PC-3 (cell line): Measurements from ENCODE around the gene SYT7. TPM values are rescaled to one million over a fixed set of nuclear protein-coding genes. Genes with fewer than 3 reads are reported as not detected.

ENCODE experiments used
- ATAC-seq: fragments of 200-7000 bp; cut with Tn5 transposase; 2 replicates; pipeline ENCODE4 v1.9.1; 2020; ENCODE audit warnings: mild to moderate bottlenecking, moderate library complexity
- BruUV-seq: library from RNA; stranded (reverse); fragments of 400-500 nt; replicated peaks from 2 replicates; lab custom pipeline; 2021; lab: Mats Ljungman, UMichigan
- CTCF ChIA-PET: fragments of 300-600 bp; sonication (Branson Sonifier 250); formaldehyde crosslinking; loops from one replicate; lab custom pipeline; 2022; ENCODE audit warnings: antibody characterized with exemption; lab: Charles Lee
- POLR2A ChIA-PET: fragments of 300-600 bp; sonication (Branson Sonifier 250); formaldehyde crosslinking; loops from one replicate; lab custom pipeline; 2022; ENCODE audit warnings: antibody characterized with exemption; ENCODE audit not compliant: unreplicated experiment; lab: Charles Lee
- DNase-seq: peaks from one replicate; pipeline ENCODE4 v3.0.0-alpha.2; 2015
- H2AFZ ChIP-seq: fragments of 300-600 bp; sonication (generic); 2 replicates; pipeline ENCODE4 v1.6.0; 2016; ENCODE audit warnings: antibody characterized with exemption, low read length
- H3F3A ChIP-seq: fragments of 300-600 bp; sonication (generic); one replicate; pipeline ENCODE4 v1.6.0; 2017; ENCODE audit warnings: antibody characterized with exemption, low read length, control low read depth, mild to moderate bottlenecking; ENCODE audit not compliant: unreplicated experiment
- H3K27ac ChIP-seq: fragments of 300-600 bp; sonication (generic); 2 replicates; pipeline ENCODE4 v1.5.1; 2016; ENCODE audit warnings: mild to moderate bottlenecking, low read length
- H3K27me3 ChIP-seq: fragments of 300-600 bp; sonication (generic); 2 replicates; pipeline ENCODE4 v1.6.1; 2016; ENCODE audit warnings: low read length, mixed read lengths
- H3K36me3 ChIP-seq: fragments of 300-600 bp; sonication (generic); 2 replicates; pipeline ENCODE4 v1.6.1; 2016; ENCODE audit warnings: low read depth, mixed run types, low read length, mixed read lengths
- H3K4me1 ChIP-seq: fragments of 300-600 bp; sonication (generic); 2 replicates; pipeline ENCODE4 v1.5.1; 2016; ENCODE audit warnings: low read length; ENCODE audit not compliant: insufficient read depth
- H3K4me2 ChIP-seq: fragments of 300-600 bp; sonication (generic); 2 replicates; pipeline ENCODE4 v1.6.0; 2016; ENCODE audit warnings: low read length
- H3K4me3 ChIP-seq: fragments of 300-600 bp; sonication (generic); 2 replicates; pipeline ENCODE4 v1.5.1; 2016; ENCODE audit warnings: mild to moderate bottlenecking, low read length, mixed read lengths
- H3K79me2 ChIP-seq: fragments of 300-600 bp; sonication (generic); 2 replicates; pipeline ENCODE4 v1.6.1; 2017; ENCODE audit warnings: low read length, mixed read lengths
- H3K9ac ChIP-seq: fragments of 300-600 bp; sonication (generic); 2 replicates; pipeline ENCODE4 v1.6.0; 2016; ENCODE audit warnings: mild to moderate bottlenecking, low read length
- H3K9me2 ChIP-seq: fragments of 300-600 bp; sonication (generic); replicated peaks from 2 replicates; pipeline ENCODE4 v1.6.1; 2016; ENCODE audit warnings: mixed run types, low read length, mixed read lengths
- H3K9me3 ChIP-seq: fragments of 300-600 bp; sonication (generic); 2 replicates; pipeline ENCODE4 v1.6.1; 2016; ENCODE audit warnings: low read length, mixed read lengths
- H4K20me1 ChIP-seq: fragments of 300-600 bp; sonication (generic); 2 replicates; pipeline ENCODE4 v1.6.1; 2016; ENCODE audit warnings: low read length, mixed read lengths
- CTCF ChIP-seq: fragments of 300-600 bp; sonication (generic); conservative IDR thresholded peaks from 2 replicates; pipeline ENCODE4 v1.5.1; 2017; ENCODE audit warnings: antibody characterized with exemption, low read depth, mild to moderate bottlenecking, low read length
- EZH2 ChIP-seq: fragments of 300-600 bp; sonication (generic); IDR thresholded peaks from one replicate; pipeline ENCODE4 v1.6.1; 2017; ENCODE audit warnings: antibody characterized with exemption, mild to moderate bottlenecking, low read length; ENCODE audit not compliant: unreplicated experiment
- EZH2phosphoT487 ChIP-seq: fragments of 300-600 bp; sonication (generic); IDR thresholded peaks from 2 replicates; pipeline ENCODE4 v1.6.1; 2018; ENCODE audit warnings: mild to moderate bottlenecking, antibody characterized with exemption, low read length, borderline replicate concordance
- intact Hi-C: fragments of 100-400 bp; cut with micrococcal nuclease; formaldehyde crosslinking; loops from 2 replicates; pipeline ENCODE4 v1.9.0; 2023
- total RNA-seq: library from RNA; depleted of rRNA; stranded (reverse); fragments of >200 nt; gene quantifications from 2 replicates; pipeline ENCODE4 v1.2.3, GENCODE V29; 2014

SYT7 gene
- total RNA-seq, 1 experiment from 2014 or later, result 23.2 TPM

GRCh38 chr11:61613051-61613450 is 32.2 kb upstream of the SYT7 start:
- CTCF ChIA-PET, result no interaction called here
- H3F3A ChIP-seq, result no peaks in the 10 kb centered on the region
- intact Hi-C loops, result no loop called here
- no peak overlapping the region for H3K4me3 ChIP-seq
- no peaks in the 10 kb centered on the region for H3K27me3 ChIP-seq
- POLR2A ChIA-PET, result no interaction called here
- H3K9me2 ChIP-seq, result no peaks in the 10 kb centered on the region
- H3K4me2 ChIP-seq, result no peak overlapping the region
- no peaks in the 10 kb centered on the region for H3K79me2 ChIP-seq
- H2AFZ ChIP-seq, result no peak overlapping the region
- ATAC-seq, result no peak
- no peaks in the 10 kb centered on the region for H4K20me1 ChIP-seq
- no peak overlapping the region for H3K9ac ChIP-seq
- H3K36me3 ChIP-seq, result no peaks in the 10 kb centered on the region
- H3K27ac ChIP-seq, result no peak overlapping the region
- peaks cover 41% of the 10 kb centered on the region for H3K4me1 ChIP-seq
- BruUV-seq, result no TSS peak
- TF ChIP-seq EZH2 (no peak), CTCF (no peak), EZH2phosphoT487 (no peak)
- DNase-seq, result no peak
- H3K9me3 ChIP-seq, result no peaks in the 10 kb centered on the region

GRCh38 chr11:61611309-61611708 is 30.4 kb upstream of the SYT7 start:
- BruUV-seq, result no TSS peak
- ChIA-PET POLR2A (no interaction called here), CTCF (no interaction called here)
- Histone ChIP-seq H3K4me3 (no peak overlapping the region), H3K27ac (no peak overlapping the region), H3K9me2 (no peaks in the 10 kb centered on the region), H2AFZ (no peak overlapping the region), H3K27me3 (no peaks in the 10 kb centered on the region), H3K36me3 (no peaks in the 10 kb centered on the region), H3F3A (no peaks in the 10 kb centered on the region), H3K4me2 (no peak overlapping the region), H3K9me3 (no peaks in the 10 kb centered on the region), H3K4me1 (peaks cover 37% of the 10 kb centered on the region), H3K79me2 (no peaks in the 10 kb centered on the region), H4K20me1 (no peaks in the 10 kb centered on the region), H3K9ac (no peak overlapping the region)
- TF ChIP-seq CTCF (no peak), EZH2phosphoT487 (no peak), EZH2 (no peak)
- ATAC-seq, result no peak
- no peak for DNase-seq
- intact Hi-C loops, result no loop called here

- Histone ChIP-seq H3K27me3 (no peaks in the 10 kb centered on the region), H3F3A (no peaks in the 10 kb centered on the region), H3K27ac (no peak overlapping the region), H3K9me3 (no peaks in the 10 kb centered on the region), H4K20me1 (no peaks in the 10 kb centered on the region), H3K4me1 (peaks cover 33% of the 10 kb centered on the region), H2AFZ (no peak overlapping the region), H3K9ac (no peak overlapping the region), H3K36me3 (no peaks in the 10 kb centered on the region), H3K79me2 (no peaks in the 10 kb centered on the region), H3K4me2 (no peak overlapping the region), H3K9me2 (no peaks in the 10 kb centered on the region), H3K4me3 (no peak overlapping the region)
- no peak for ATAC-seq
- ChIA-PET CTCF (no interaction called here), POLR2A (no interaction called here)
- BruUV-seq, result no TSS peak
- no peak for DNase-seq
- TF ChIP-seq EZH2 (no peak), CTCF (no peak)
- intact Hi-C loops, result no loop called here
Observed at GRCh38 chr11:61610905-61611304, 30.0 kb upstream of the SYT7 start.
